GM21529 (cell line): Measurements from ENCODE around the gene OR4C12.
"Not testable (repeated sequence)": the region's sequence is repeated elsewhere in the genome, so short reads cannot be mapped to it uniquely, and the experiment has no call there.

Source experiments
- ATAC-seq: cut with Tn5 transposase; IDR thresholded peaks from one replicate; pipeline ENCODE4 v1.9.1; 2021; ENCODE audit not compliant: unreplicated experiment

The OR4C12 gene

DNA sequence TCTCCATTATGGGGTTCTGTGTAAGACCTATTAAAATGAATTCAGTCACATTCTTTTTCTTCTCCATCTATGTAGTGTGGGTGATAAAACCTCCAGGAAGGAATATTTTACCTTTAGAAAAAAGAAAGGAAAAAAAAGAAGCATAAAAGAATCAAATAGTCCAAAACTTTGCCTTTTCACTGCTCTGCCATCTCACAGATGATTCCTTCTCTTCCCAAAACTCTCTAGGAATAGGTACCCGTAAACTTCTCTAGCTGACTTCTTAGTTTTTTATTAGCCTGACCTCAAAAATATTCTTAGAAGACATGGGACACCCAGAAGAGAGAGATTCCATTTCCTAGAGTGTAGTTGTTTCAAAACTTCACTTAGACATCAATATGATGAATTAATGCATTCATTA, at the start of gene OR4C12:
Gene OR4C12, minus strand, starts transcription at position 101 of the 400 bp plus-strand sequence. Its CDS starts 34 bp downstream, at position 67.
- ATAC-seq, result not testable (repeated sequence)

DNA sequence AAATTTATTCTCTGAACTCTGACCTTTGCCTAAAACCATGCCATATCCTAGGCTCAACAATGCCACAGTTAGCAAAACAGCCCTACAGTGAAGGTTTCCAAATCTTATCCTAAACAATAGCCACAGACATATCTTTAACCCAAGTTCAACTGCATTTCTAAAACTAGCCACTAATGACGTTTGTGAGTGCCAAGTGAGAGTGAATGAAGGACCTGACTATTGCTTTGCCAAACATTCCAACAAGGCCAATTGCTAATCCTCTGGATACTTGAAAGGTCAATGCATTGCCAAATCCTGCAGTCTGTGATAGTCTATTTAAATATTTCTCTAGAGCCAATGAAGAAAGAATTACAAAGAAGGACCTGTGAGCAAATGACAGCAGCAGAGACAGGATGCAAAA, 47.9 kb upstream of the OR4C12 start:
- ATAC-seq, result no peak

DNA sequence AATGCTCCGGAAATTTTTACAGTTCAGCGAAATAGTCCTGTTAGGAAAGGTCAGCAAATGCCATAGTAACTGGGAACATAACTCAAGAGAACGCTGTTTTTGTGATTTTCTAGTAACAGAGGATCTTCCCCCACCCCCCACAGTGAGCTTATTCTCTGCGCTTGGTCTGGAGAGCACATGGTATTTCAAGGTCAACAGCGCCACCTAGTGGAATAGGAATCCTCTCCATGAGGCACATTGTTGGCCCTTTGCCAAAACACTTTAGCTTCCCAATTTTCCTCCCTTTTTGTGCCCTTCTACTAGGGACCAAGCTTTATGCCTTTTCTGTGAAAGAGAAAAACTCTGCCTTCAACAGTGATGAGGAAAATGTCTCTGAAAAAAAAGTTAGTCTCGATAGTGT, 13.2 kb upstream of the OR4C12 start:
- ATAC-seq, result no peak

DNA sequence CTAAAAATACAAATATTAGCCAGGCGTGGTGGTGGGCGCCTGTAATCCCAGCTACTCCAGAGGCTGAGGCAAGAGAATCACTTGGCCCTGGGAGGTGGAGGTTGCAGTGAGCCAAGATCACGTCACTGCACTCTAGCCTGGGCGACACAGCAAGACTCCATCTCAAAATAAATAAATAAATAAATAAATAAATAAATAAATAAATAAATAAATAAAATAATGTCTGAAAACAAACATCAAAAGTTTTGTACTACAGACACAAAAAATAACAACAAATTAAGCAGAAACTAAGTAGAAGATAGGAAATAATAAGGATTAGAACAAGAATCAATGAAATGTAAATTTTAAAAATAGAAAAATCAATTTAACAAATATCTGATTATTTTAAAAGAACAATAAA, 8.9 kb downstream of the OR4C12 start:
- ATAC-seq, result not testable (repeated sequence)

DNA sequence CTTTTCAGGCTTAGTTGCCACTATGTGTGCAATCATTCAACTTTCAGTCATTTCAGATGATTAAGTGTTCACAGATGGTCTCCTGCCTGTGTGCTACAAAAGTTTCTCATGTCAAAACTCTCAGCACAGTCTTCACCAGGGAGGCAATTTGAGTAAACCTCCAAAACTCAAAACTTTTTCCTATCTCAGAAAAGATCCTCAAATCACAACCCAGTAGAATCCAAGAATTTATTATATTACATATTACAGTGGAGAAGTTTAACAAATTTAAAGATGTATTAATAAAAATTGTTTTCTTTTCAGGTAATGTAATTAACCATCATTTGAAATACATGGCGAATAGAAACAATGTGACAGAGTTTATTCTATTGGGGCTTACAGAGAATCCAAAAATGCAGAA, 30.2 kb downstream of the OR4C12 start, which contains the start of gene OR4C13:
Gene OR4C13, plus strand, starts transcription at position 301 of the 400 bp plus-strand sequence. Its CDS starts 32 bp downstream, at position 333.
- ATAC-seq, result no peak

DNA sequence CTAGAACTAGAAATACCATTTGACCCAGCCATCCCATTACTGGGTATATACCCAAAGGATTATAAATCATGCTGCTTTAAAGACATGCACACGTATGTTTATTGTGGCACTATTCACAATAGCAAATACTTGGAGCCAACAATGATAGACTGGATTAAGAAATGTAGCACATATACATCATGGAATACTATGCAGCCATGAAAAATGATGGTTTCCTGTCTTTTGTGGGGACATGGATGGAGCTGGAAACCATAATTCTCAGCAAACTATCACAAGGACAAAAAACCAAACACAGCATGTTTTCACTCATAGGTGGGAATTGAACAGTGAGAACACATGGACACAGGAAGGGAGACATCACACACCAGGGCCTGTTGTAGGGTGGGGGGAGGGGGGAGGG, 33.6 kb downstream of the OR4C12 start:
- ATAC-seq, result not testable (repeated sequence)
